Measurements from ENCODE around the gene CLK3. TPM values are rescaled to one million over a fixed set of nuclear protein-coding genes. Genes with fewer than 3 reads are reported as not detected.

Gene CLK3
- total RNA-seq, 6 experiments from 2014 or later = 27.8 to 44.1 (median 33.2) TPM

GRCh38 chr15:74604983-74605794, 10.4 kb upstream of the CLK3 start:
- ATAC-seq (peak in 1 of 4 donors; percentile 46), DNase-seq (no peak)
- no peaks in the 10 kb centered on the region for H3K36me3 ChIP-seq
- whole genome bisulfite sequencing (ENCODE audit: insufficient coverage, low coverage, low lambda C conversion rate, missing lambda C conversion rate) = 45% methylated on average over 2 of the region's 12 CpGs
- no peaks in the 10 kb centered on the region for H3K27me3 ChIP-seq
- no peak overlapping the region for H3K4me3 ChIP-seq
- no peak for TF ChIP-seq POLR2A (IDR thresholded peaks at IDR 0.05)
- TF ChIP-seq, protein P1, sequence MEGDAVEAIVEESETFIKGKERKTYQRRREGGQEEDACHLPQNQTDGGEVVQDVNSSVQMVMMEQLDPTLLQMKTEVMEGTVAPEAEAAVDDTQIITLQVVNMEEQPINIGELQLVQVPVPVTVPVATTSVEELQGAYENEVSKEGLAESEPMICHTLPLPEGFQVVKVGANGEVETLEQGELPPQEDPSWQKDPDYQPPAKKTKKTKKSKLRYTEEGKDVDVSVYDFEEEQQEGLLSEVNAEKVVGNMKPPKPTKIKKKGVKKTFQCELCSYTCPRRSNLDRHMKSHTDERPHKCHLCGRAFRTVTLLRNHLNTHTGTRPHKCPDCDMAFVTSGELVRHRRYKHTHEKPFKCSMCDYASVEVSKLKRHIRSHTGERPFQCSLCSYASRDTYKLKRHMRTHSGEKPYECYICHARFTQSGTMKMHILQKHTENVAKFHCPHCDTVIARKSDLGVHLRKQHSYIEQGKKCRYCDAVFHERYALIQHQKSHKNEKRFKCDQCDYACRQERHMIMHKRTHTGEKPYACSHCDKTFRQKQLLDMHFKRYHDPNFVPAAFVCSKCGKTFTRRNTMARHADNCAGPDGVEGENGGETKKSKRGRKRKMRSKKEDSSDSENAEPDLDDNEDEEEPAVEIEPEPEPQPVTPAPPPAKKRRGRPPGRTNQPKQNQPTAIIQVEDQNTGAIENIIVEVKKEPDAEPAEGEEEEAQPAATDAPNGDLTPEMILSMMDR (IDR thresholded peaks at IDR 0.05) = no peak
- H3K27ac ChIP-seq = no peak overlapping the region
- intact Hi-C loops (cut with DNase I) = no loop called here
- H3K4me1 ChIP-seq = no peaks in the 10 kb centered on the region
- no peaks in the 10 kb centered on the region for H3K9me3 ChIP-seq

DNA sequence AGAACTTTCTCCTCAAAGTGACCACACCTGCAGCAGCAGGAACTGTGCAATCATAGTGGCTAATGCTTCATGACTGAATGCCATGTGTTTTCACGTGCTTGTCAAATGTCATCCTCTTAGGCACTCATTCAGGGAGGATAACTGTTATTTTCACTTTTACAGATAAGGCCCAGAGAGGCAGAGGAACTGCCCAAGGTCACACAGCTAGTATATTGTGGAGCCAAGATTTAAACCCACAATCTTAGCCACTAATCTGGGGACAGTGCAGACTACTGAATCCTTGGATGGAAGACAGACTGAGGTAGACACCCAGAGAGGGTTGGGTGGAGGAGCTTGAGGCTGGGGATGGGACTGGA, 9.9 kb upstream of the CLK3 start:
- no peak overlapping the region for H3K4me3 ChIP-seq
- H3K4me1 ChIP-seq = no peaks in the 10 kb centered on the region
- intact Hi-C loops (cut with DNase I) = no loop called here
- WGBS (ENCODE audit: insufficient coverage, low coverage, low lambda C conversion rate, missing lambda C conversion rate) = no CpG with 5 or more reads among the region's 1 CpG
- no peaks in the 10 kb centered on the region for H3K9me3 ChIP-seq
- no peak for ATAC-seq
- TF ChIP-seq, protein P1 (IDR thresholded peaks at IDR 0.05) = no peak
- no peak for TF ChIP-seq POLR2A (IDR thresholded peaks at IDR 0.05)
- no peaks in the 10 kb centered on the region for H3K36me3 ChIP-seq
- no peak overlapping the region for H3K27ac ChIP-seq
- H3K27me3 ChIP-seq = no peaks in the 10 kb centered on the region
- DNase-seq = no peak

- Histone ChIP-seq H3K27ac (no peak overlapping the region), H3K27me3 (no peaks in the 10 kb centered on the region), H3K4me3 (no peak overlapping the region), H3K9me3 (no peaks in the 10 kb centered on the region), H3K36me3 (no peaks in the 10 kb centered on the region), H3K4me1 (no peaks in the 10 kb centered on the region)
- ATAC-seq (no peak), DNase-seq (no peak)
- intact Hi-C loops (cut with DNase I) = no loop called here
- TF ChIP-seq, protein P1 (IDR thresholded peaks at IDR 0.05) = no peak
- TF ChIP-seq POLR2A (IDR thresholded peaks at IDR 0.05) = no peak
- 71% methylated on average over 1 of the region's 3 CpGs for WGBS (ENCODE audit: insufficient coverage, low coverage, low lambda C conversion rate, missing lambda C conversion rate)
These were observed 6.8 kb upstream of the CLK3 start for GRCh38 chr15:74608786-74609185.

- no peak overlapping the region for H3K27ac ChIP-seq
- H3K4me3 ChIP-seq = no peak overlapping the region
- DNase-seq (no peak), ATAC-seq (no peak)
- no peaks in the 10 kb centered on the region for H3K27me3 ChIP-seq
- no peaks in the 10 kb centered on the region for H3K4me1 ChIP-seq
- TF ChIP-seq, protein P1 (IDR thresholded peaks at IDR 0.05) = no peak
- TF ChIP-seq POLR2A (IDR thresholded peaks at IDR 0.05) = no peak
- intact Hi-C loops (cut with DNase I) = loop anchor here (5.0 to 10.0 kb wide), 3 partner anchors 65 to 235 kb away; partner anchors contain the start of gene ARID3B (in 2 of the 2)
- H3K36me3 ChIP-seq = no peaks in the 10 kb centered on the region
- no CpG with 5 or more reads among the region's 3 CpGs for WGBS (ENCODE audit: insufficient coverage, low coverage, low lambda C conversion rate, missing lambda C conversion rate)
- H3K9me3 ChIP-seq = no peaks in the 10 kb centered on the region
These were observed 5.7 kb upstream of the CLK3 start for GRCh38 chr15:74609938-74610301.
